ENCODE data around the gene ATP5F1D. TPM values are rescaled to one million over a fixed set of nuclear protein-coding genes. Genes with fewer than 3 reads are reported as not detected.

ATP5F1D gene
- total and polyA plus RNA-seq, 2 donors (not counting 1 experiment from before 2014, with no cell fraction given), result 150 to 166 TPM

GRCh38 chr19:1239420-1239795 lies 2.1 kb upstream of the ATP5F1D start:
- POLR2A ChIA-PET, result interaction anchor here (0.6 kb wide), 1 partner anchor 158 kb away, joined by 3 read pairs; no protein-coding TSS in a partner anchor
- Histone ChIP-seq H3K4me2 (replicated peaks; ENCODE audit: low read depth, low read length, poor library complexity, severe bottlenecking) (peak overlapping the region; percentile 99), H2AFZ (ENCODE audit: insufficient read depth, low read depth, low read length, poor library complexity, severe bottlenecking) (no peak overlapping the region), H3K4me3 (ENCODE audit: control extremely low read depth in 1 of 5, extremely low read depth in 1 of 5, insufficient read depth in 1 of 5, low read depth in 2 of 5, low read length in 4 of 5) (no peak overlapping the region), H3K36me3 (replicated peaks in 1 of 2; ENCODE audit: control extremely low read depth in 1 of 2, control insufficient read depth in 1 of 2, extremely low read depth in 1 of 2, insufficient read depth in 2 of 2, low read length in 1 of 2) (peaks cover 0 to 4% of the 10 kb centered on the region in 2 experiments), H3K27ac (ENCODE audit: low read length in 2 of 2) (no peak overlapping the region), H4K20me1 (ENCODE audit: control insufficient read depth, insufficient read depth, low read length, poor library complexity, severe bottlenecking) (peaks cover 16% of the 10 kb centered on the region), H3K9me3 (ENCODE audit: control extremely low read depth in 1 of 3, control insufficient read depth in 2 of 3, insufficient read depth in 1 of 3, low read length in 2 of 3) (no peaks in the 10 kb centered on the region), H3K4me1 (ENCODE audit: control insufficient read depth in 2 of 2, insufficient read depth in 2 of 2, low read length in 2 of 2) (peaks cover 36 to 54% of the 10 kb centered on the region in 2 donors), H3K9ac (ENCODE audit: low read length) (no peak overlapping the region), H3K79me2 (ENCODE audit: control insufficient read depth, insufficient read depth, low read length) (peaks cover 23% of the 10 kb centered on the region), H3K27me3 (replicated peaks in 1 of 4; ENCODE audit: control extremely low read depth in 1 of 4, control insufficient read depth in 3 of 4, insufficient read depth in 4 of 4, low read length in 3 of 4) (peaks cover 0 to 21% (median 7%) of the 10 kb centered on the region in 4 experiments)
- no peak for DNase-seq
- CTCF ChIA-PET, result interaction anchor here (1.2 to 1.8 kb wide), 4 partner anchors 18 to 126 kb away, joined by 3 to 8 read pairs (median 4); partner anchors contain the start of gene CIRBP
- peaks cover 8% of the 10 kb centered on the region for H3K27me3 Mint-ChIP-seq
- H3K4me1 Mint-ChIP-seq, result peaks cover 33% of the 10 kb centered on the region
- 76% methylated on average over 10 of the region's 11 CpGs for WGBS (ENCODE audit: insufficient coverage)
- no peaks in the 10 kb centered on the region for H3K9me3 Mint-ChIP-seq (ENCODE audit: insufficient read depth)
- peak overlapping the region; percentile 50 for H3K27ac Mint-ChIP-seq
- no peak for ATAC-seq (ENCODE audit: low read depth)
- peak overlapping the region; percentile 87 for H3K4me3 Mint-ChIP-seq
- TF ChIP-seq, protein P1, sequence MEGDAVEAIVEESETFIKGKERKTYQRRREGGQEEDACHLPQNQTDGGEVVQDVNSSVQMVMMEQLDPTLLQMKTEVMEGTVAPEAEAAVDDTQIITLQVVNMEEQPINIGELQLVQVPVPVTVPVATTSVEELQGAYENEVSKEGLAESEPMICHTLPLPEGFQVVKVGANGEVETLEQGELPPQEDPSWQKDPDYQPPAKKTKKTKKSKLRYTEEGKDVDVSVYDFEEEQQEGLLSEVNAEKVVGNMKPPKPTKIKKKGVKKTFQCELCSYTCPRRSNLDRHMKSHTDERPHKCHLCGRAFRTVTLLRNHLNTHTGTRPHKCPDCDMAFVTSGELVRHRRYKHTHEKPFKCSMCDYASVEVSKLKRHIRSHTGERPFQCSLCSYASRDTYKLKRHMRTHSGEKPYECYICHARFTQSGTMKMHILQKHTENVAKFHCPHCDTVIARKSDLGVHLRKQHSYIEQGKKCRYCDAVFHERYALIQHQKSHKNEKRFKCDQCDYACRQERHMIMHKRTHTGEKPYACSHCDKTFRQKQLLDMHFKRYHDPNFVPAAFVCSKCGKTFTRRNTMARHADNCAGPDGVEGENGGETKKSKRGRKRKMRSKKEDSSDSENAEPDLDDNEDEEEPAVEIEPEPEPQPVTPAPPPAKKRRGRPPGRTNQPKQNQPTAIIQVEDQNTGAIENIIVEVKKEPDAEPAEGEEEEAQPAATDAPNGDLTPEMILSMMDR (IDR thresholded peaks at IDR 0.05), result no peak
- no peak for TF ChIP-seq EZH2 (IDR thresholded peaks at IDR 0.05; ENCODE audit: borderline replicate concordance, insufficient read depth, low read depth, low read length, poor library complexity, severe bottlenecking)
- intact Hi-C loops (cut with micrococcal nuclease), result no loop called here
